Gastroesophageal sphincter (tissue), 2 donors: ENCODE results near the gene PHOX2A.

Experiments
- EP300 ChIP-seq: sonication (generic); formaldehyde crosslinking; IDR thresholded peaks from one replicate; pipeline ENCODE4 v1.6.1; 2017; ENCODE audit warnings: antibody characterized with exemption, mild to moderate bottlenecking
- POLR2A ChIP-seq, 2 donors: fragments of 450-650 bp; IDR thresholded peaks; one replicate each; pipeline ENCODE4 v1.6.1; 2017; ENCODE audit warnings: antibody characterized with exemption in 2 of 2, mild to moderate bottlenecking in 2 of 2, moderate library complexity in 1 of 2

DNA sequence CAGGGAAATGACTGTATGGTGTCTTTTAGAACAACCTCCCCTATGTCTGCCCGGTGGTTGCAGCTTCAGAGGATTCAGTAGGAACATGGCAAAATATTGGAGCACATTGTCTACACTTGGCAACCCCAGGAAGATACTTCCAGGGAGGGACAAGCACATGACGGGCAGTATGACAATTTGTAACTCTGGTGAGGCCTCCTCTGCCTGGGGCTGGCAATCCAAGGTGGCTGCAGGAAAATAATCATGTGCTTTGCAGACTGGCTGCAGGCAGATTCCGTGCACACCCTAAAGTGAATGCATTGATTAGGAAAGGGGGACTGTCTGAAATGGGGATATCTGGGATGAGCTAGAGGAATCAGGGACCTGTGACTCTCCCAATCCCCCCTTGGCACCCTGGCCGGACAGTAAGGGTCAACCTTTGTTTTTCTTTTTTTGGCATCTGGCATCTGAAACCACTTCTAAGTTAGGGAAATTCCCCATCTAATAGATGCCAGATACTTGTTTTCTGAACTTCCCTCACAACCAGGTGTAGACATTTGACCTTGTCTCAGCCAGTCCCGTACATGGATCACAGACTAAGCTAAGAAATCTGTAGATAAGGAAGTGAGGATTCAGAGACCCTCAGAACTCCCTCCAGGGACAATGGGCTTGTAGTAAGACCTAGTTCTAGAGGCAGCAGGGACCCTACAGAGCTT lies 10.5 kb upstream of the PHOX2A start:
- TF ChIP-seq EP300, result no peak
- no peak for TF ChIP-seq POLR2A (IDR thresholded peaks at IDR 0.05)
